Measurements from ENCODE around the gene CLMN.

DNA sequence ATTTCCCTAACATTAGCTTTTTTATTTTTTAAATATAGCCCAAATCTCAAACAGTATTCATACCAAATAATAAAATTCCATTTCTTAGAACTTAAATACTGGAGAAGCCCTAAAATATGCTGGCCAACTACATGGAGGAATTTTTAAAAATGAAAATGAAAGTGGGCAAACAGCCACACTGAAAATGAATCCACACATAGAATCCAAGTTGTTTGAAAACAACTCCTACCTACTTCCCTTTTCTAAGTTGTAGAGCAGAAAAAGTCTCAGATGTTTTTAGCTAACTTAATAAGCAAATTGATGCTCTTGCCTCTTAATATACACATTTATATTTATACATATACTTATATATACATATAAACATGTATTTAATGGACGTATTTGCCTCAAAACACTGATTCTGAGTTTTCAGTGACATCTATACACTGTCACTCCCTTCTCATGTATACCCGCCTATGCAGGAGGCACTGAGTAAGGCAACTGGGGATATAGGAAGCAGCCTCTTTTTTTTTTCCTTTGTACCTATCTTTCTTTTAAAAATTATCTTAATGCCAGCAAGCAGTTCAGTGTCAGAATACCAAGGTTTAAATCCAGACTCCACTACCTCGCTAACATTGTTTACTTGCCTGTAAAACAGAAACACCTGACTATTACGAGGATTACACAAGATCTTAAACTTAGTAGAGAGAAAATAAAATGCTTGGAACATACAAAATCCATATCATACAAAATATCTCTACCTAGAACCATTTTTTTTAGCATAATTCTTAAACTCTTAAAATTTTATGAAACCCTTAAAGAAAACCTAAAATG, 175.7 kb downstream of the CLMN start:
- TF ChIP-seq POLR2AphosphoS5 (IDR thresholded peaks at IDR 0.05; ENCODE audit: borderline replicate concordance, low read depth, low read length), result no peak
- no peak for TF ChIP-seq EZH2 (IDR thresholded peaks at IDR 0.05)
